ENCODE results near the gene PCDHGB7. TPM values are rescaled to one million over a fixed set of nuclear protein-coding genes. Genes with fewer than 3 reads are reported as not detected.
"Not testable (repeated sequence)": the region's sequence is repeated elsewhere in the genome, so short reads cannot be mapped to it uniquely, and the experiment has no call there.

The PCDHGB7 gene
- total RNA-seq, 1 experiment from 2014 or later, result 1.8 TPM

- Histone ChIP-seq H3K27me3 (no peaks in the 10 kb centered on the region), H3K4me3 (no peak within 1 kb of the TSS), H3K27ac (no peak within 1 kb of the TSS), H3K4me1 (no peaks in the 10 kb centered on the region), H3K36me3 (peaks cover 19% of the 10 kb centered on the region), H3K9me3 (replicated peaks) (peaks cover 17% of the 10 kb centered on the region)
- peak in 1 of 2 experiments; percentile 4 for DNase-seq
These were observed 4.5 kb upstream of the PCDHGB7 start, which contains the start of gene PCDHGA10 for GRCh38 chr5:141412854-141413539. TSS of gene PCDHGA10 (plus strand) at chr5:141412987. CDS start at chr5:141413176, 189 bp downstream.

- Histone ChIP-seq H3K27ac (no peak overlapping the region), H3K36me3 (peaks cover 19% of the 10 kb centered on the region), H3K9me3 (replicated peaks) (peaks cover 17% of the 10 kb centered on the region), H3K27me3 (no peaks in the 10 kb centered on the region), H3K4me3 (no peak overlapping the region), H3K4me1 (no peaks in the 10 kb centered on the region)
- no peak for DNase-seq
These were observed 3.9 kb upstream of the PCDHGB7 start for GRCh38 chr5:141413540-141414069.

DNA sequence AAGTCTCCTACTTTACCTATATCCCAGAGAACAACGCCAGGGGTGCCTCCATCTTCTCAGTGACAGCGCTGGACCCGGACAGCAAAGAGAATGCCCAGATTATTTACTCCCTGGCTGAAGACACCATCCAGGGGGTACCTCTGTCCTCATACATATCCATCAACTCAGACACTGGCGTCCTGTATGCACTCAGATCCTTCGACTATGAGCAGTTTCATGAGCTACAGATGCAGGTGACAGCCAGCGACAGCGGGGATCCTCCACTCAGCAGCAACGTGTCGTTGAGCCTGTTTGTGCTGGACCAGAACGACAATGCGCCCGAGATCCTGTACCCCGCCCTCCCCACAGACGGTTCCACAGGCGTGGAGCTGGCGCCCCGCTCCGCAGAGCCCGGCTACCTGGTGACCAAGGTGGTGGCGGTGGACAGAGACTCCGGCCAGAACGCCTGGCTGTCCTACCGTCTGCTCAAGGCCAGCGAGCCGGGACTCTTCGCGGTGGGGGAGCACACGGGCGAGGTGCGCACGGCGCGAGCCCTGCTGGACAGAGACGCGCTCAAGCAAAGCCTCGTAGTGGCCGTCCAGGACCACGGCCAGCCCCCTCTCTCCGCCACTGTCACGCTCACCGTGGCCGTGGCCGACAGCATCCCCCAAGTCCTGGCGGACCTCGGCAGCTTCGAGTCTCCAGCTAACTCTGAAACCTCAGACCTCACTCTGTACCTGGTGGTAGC is 2.8 kb upstream of the PCDHGB7 start:
- not testable (repeated sequence) for H3K4me3 ChIP-seq, H3K4me1 ChIP-seq, H3K27me3 ChIP-seq, DNase-seq, H3K27ac ChIP-seq
- Histone ChIP-seq H3K9me3 (replicated peaks) (peaks cover 17% of the 10 kb centered on the region), H3K36me3 (peaks cover 17% of the 10 kb centered on the region)

DNA sequence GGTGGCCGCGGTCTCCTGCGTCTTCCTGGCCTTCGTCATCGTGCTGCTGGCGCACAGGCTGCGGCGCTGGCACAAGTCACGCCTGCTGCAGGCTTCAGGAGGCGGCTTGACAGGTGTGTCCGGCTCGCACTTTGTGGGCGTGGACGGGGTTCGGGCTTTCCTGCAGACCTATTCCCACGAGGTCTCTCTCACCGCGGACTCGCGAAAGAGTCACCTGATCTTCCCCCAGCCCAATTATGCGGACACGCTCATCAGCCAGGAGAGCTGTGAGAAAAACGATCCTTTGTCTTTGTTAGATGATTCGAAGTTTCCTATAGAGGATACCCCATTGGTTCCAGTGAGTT is 2.2 kb upstream of the PCDHGB7 start:
- H3K27me3 ChIP-seq, DNase-seq, H3K4me3 ChIP-seq, H3K4me1 ChIP-seq, H3K27ac ChIP-seq: not testable (repeated sequence)
- Histone ChIP-seq H3K36me3 (peaks cover 18% of the 10 kb centered on the region), H3K9me3 (replicated peaks) (peaks cover 17% of the 10 kb centered on the region)

- Histone ChIP-seq H3K27me3 (no peaks in the 10 kb centered on the region), H3K36me3 (peaks cover 17% of the 10 kb centered on the region; the same call in 1 of the 2 replicates), H3K9me3 (replicated peaks) (peaks cover 16% of the 10 kb centered on the region), H3K4me1 (no peaks in the 10 kb centered on the region), H3K4me3 (no peak overlapping the region), H3K27ac (no peak overlapping the region)
- no peak for DNase-seq
These were observed 1.8 kb downstream of the PCDHGB7 start for GRCh38 chr5:141419074-141419880.

- peaks cover 12% of the 10 kb centered on the region for H3K9me3 ChIP-seq (replicated peaks)
- H3K27me3 ChIP-seq, result no peaks in the 10 kb centered on the region
- peak in 1 of 2 experiments; percentile 4 for DNase-seq
- H3K4me1 ChIP-seq, result no peaks in the 10 kb centered on the region
- no peak within 1 kb of the TSS for H3K4me3 ChIP-seq
- no peak within 1 kb of the TSS for H3K27ac ChIP-seq
- H3K36me3 ChIP-seq, result peaks cover 18% of the 10 kb centered on the region
These were observed 3.5 kb downstream of the PCDHGB7 start, which contains the start of gene PCDHGA11 for GRCh38 chr5:141420855-141421488. TSS of gene PCDHGA11 (plus strand) at chr5:141421051. CDS start at chr5:141421228, 177 bp downstream.

DNA sequence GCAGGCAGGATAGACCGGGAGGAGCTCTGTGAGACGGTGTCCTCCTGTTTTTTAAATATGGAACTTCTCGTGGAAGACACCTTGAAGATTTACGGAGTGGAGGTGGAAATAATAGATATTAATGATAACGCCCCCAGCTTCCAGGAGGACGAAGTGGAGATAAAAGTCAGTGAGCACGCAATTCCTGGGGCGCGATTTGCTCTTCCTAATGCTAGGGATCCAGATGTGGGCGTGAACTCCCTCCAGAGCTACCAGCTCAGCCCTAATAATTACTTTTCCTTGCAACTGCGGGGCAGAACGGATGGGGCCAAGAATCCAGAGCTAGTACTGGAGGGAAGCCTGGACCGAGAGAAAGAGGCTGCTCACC is 4.0 kb downstream of the PCDHGB7 start:
- no peaks in the 10 kb centered on the region for H3K4me1 ChIP-seq
- H3K27ac ChIP-seq, result no peak overlapping the region
- H3K4me3 ChIP-seq, result no peak overlapping the region
- peaks cover 9% of the 10 kb centered on the region for H3K9me3 ChIP-seq (replicated peaks)
- no peaks in the 10 kb centered on the region for H3K27me3 ChIP-seq
- peaks cover 18% of the 10 kb centered on the region for H3K36me3 ChIP-seq
- DNase-seq, result no peak

DNA sequence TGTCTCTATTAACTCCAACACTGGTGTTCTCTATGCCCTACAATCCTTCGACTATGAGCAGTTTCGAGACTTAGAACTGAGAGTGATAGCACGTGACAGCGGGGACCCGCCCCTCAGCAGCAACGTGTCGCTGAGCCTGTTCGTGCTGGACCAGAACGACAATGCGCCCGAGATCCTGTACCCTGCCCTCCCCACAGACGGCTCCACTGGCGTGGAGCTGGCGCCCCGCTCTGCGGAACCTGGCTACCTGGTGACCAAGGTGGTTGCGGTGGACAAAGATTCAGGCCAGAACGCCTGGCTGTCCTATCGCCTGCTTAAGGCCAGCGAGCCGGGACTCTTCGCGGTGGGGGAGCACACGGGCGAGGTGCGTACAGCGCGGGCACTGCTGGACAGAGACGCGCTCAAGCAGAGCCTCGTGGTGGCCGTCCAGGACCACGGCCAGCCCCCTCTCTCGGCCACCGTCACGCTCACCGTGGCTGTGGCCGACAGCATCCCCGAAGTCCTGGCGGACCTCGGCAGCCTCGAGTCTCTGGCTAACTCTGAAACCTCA is 5.3 kb downstream of the PCDHGB7 start:
- H3K27me3 ChIP-seq, result no peaks in the 10 kb centered on the region
- H3K4me1 ChIP-seq, result no peaks in the 10 kb centered on the region
- DNase-seq, result no peak
- H3K27ac ChIP-seq, result no peak overlapping the region
- H3K4me3 ChIP-seq, result no peak overlapping the region
- H3K36me3 ChIP-seq, result peaks cover 16% of the 10 kb centered on the region
- peaks cover 4% of the 10 kb centered on the region for H3K9me3 ChIP-seq (replicated peaks)

GRCh38 chr5:141427783-141428426 is 10.4 kb downstream of the PCDHGB7 start:
- Histone ChIP-seq H3K4me1 (no peaks in the 10 kb centered on the region), H3K9me3 (replicated peaks) (peaks cover 3% of the 10 kb centered on the region; the same call in 1 of the 2 replicates), H3K27ac (no peak overlapping the region), H3K36me3 (peaks cover 22% of the 10 kb centered on the region), H3K27me3 (no peaks in the 10 kb centered on the region), H3K4me3 (no peak overlapping the region)
- no peak for DNase-seq

DNA sequence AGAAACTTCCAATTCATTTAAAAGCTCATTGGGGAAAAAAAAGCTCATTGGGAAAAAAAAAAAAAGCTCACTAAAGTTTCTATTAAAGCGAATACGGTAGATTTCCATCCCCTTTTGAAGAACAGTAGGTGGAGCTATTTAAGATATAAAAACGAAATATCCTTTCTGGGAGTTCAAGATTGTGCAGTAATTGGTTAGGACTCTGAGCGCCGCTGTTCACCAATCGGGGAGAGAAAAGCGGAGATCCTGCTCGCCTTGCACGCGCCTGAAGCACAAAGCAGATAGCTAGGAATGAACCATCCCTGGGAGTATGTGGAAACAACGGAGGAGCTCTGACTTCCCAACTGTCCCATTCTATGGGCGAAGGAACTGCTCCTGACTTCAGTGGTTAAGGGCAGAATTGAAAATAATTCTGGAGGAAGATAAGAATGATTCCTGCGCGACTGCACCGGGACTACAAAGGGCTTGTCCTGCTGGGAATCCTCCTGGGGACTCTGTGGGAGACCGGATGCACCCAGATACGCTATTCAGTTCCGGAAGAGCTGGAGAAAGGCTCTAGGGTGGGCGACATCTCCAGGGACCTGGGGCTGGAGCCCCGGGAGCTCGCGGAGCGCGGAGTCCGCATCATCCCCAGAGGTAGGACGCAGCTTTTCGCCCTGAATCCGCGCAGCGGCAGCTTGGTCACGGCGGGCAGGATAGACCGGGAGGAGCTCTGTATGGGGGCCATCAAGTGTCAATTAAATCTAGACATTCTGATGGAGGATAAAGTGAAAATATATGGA is 13.0 kb downstream of the PCDHGB7 start, which contains the start of gene PCDHGA12:
Gene PCDHGA12, plus strand, starts transcription at position 176 of the 782 bp plus-strand sequence. Its CDS starts 253 bp downstream, at position 429.
- DNase-seq, result no peak
- peaks cover 17% of the 10 kb centered on the region for H3K36me3 ChIP-seq
- H3K4me1 ChIP-seq, result no peaks in the 10 kb centered on the region
- H3K4me3 ChIP-seq, result no peak within 1 kb of the TSS
- H3K27ac ChIP-seq, result no peak within 1 kb of the TSS
- peaks cover 3% of the 10 kb centered on the region; the same call in 1 of the 2 replicates for H3K9me3 ChIP-seq (replicated peaks)
- H3K27me3 ChIP-seq, result no peaks in the 10 kb centered on the region

GRCh38 chr5:141431286-141431685 is 13.8 kb downstream of the PCDHGB7 start:
- Histone ChIP-seq H3K27ac (no peak overlapping the region), H3K9me3 (replicated peaks) (peaks cover 3% of the 10 kb centered on the region; the same call in 1 of the 2 replicates), H3K4me1 (no peaks in the 10 kb centered on the region), H3K4me3 (no peak overlapping the region), H3K27me3 (no peaks in the 10 kb centered on the region), H3K36me3 (peaks cover 16% of the 10 kb centered on the region)
- no peak for DNase-seq

- H3K4me3 ChIP-seq; H3K27me3 ChIP-seq; H3K27ac ChIP-seq; H3K9me3 ChIP-seq (replicated peaks); DNase-seq; H3K4me1 ChIP-seq: not testable (repeated sequence)
- peaks cover 14% of the 10 kb centered on the region for H3K36me3 ChIP-seq
These were observed 14.8 kb downstream of the PCDHGB7 start for GRCh38 chr5:141432308-141432707.

GRCh38 chr5:141432726-141433125 is 15.2 kb downstream of the PCDHGB7 start:
- H3K4me1 ChIP-seq; DNase-seq; H3K4me3 ChIP-seq; H3K27ac ChIP-seq; H3K9me3 ChIP-seq (replicated peaks); H3K27me3 ChIP-seq: not testable (repeated sequence)
- H3K36me3 ChIP-seq, result peaks cover 14% of the 10 kb centered on the region
